GM18861 (cell line): Measurements from ENCODE around the gene PDCD6IP.

Experiments
- ATAC-seq: cut with Tn5 transposase; IDR thresholded peaks from one replicate; pipeline ENCODE4 v1.9.1; 2021; ENCODE audit not compliant: unreplicated experiment

Gene PDCD6IP

GRCh38 chr3:33889394-33890039, 91.1 kb downstream of the PDCD6IP start:
- ATAC-seq: no peak

GRCh38 chr3:33892655-33893054, 94.2 kb downstream of the PDCD6IP start:
- no peak for ATAC-seq

GRCh38 chr3:33895658-33896057, 97.2 kb downstream of the PDCD6IP start:
- ATAC-seq: no peak

DNA sequence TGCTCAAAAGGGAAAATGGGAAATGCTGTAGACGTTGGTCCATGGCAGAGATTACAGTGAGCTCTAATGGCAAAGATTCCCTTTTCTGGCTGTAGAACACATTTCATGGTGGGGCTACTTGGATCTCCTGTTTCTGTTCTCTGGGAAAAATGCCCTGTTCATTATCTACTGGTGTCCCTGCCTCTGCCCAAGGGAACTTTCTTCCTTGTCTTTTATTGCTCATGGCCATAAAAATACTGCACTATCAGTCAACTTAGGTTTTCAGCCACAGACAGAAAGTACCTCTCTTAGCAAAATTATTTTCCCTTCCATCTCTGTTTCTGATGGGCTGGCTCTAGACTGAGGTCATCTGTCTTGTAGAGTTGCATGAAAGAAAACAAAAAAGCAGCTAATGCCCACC, 98.9 kb downstream of the PDCD6IP start:
- no peak for ATAC-seq

DNA sequence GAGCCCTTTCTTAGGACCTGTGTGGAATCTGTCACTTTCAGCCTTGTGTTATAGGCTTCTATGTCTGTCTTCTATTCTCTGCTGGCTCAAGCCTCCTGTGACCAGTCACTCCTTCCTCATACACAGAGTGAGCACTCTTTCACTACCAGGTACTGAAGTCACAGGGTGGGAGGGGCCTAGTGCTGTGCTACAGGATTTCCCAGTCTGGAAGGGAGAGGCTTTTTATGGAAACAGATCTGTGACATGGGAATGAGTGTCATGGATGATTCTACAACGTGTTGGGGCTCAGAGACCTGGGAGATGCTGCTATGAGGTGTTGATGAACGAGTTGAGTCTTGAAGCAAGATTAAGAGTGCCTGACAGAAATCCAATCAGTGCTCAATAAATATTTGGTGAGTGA, 100.5 kb downstream of the PDCD6IP start:
- no peak for ATAC-seq

DNA sequence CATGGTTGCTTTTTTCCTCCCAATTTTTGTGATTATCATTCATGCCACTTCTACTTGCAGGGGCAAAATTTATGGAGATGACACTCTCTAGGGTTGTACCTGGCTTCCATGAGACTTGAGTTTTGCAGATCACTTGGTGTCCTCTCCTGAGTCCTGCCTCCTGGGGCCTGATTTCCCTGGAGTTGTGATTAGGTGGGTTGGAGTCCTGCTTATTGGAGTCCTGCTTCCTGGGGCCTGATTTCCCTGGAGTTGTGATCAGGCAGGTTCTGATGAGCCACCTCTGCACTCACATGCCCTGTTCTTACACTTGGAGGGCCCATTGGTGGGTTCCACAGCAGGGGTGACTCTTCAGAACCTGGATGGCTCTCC, 102.0 kb downstream of the PDCD6IP start:
- ATAC-seq: no peak

- ATAC-seq: no peak
Observed at GRCh38 chr3:33900809-33901505, 102.5 kb downstream of the PDCD6IP start.

DNA sequence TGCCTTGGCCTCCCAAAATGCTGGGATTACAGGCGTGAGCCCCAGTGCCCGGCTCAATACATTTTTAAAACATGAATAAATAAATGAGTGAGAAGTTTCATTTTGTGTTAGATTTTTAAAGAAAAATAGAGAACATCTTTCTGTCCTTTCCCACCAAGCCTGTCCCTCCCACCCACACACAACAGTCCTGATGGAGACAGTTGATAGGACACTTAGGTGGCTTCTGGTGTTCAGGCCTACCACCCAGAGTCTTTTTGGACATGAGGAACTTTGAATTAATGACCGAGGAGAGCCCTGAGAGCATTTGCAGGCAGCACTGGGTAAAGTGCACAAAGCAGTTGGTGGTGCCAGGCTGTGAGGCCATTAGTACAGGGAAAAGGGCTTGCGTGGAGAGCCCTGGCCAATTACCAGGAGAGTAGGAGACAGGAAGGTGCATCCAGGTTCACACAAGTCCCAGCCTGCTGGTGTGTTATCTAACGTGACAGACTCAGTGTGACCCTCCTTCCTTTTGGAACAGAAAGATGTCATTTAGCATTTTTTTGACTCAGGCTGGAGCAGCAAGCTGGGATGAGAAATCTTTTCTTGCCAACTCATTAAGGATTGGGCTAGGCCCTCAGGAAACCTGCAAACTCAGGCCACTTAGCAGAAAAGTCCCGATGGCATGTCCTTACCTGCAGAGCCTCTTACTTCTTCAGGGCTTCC, 103.6 kb downstream of the PDCD6IP start:
- ATAC-seq: no peak

GRCh38 chr3:33904730-33905129, 106.3 kb downstream of the PDCD6IP start:
- ATAC-seq: no peak

- ATAC-seq: no peak
Observed at GRCh38 chr3:33908250-33908851, 109.9 kb downstream of the PDCD6IP start.

DNA sequence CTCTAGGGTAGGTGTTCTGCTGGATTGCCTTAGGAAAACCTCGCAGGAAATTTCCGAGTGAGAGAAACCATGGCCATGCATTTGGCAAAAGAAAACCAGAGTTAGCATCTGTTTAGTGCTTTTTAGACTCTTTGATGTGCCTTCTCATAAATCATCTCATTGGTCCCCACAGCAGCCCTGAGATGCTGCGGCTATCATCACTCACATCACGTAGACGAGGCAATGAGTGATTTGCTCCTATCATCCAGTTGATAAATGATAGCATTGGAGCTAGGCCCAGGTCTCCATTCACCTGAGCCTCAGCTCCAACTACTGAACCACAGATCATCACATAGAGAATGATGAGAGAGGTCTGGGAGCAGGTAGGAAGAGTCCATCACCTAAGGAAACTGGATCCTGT, 111.1 kb downstream of the PDCD6IP start:
- no peak for ATAC-seq

DNA sequence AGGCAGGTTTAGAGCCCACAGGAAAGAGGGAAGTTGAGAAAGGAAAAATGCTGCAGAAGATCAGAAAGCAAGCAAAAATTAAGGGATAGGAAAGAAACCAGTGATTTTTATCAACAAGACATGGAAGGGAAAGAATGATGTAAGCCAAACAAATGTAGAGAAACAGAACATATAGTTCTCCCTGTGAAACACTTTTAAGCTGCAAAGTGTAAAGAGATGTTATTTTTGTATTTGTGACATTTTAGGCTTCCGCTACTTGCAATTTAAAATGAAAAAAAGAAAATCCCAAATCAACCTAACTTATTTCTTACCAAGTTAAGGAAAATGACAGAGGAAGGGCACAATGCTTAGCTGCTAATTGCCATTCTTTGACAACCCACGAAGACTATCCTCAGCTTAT, 111.6 kb downstream of the PDCD6IP start:
- ATAC-seq: no peak

- no peak for ATAC-seq
Observed at GRCh38 chr3:33911525-33912322, 113.3 kb downstream of the PDCD6IP start.

DNA sequence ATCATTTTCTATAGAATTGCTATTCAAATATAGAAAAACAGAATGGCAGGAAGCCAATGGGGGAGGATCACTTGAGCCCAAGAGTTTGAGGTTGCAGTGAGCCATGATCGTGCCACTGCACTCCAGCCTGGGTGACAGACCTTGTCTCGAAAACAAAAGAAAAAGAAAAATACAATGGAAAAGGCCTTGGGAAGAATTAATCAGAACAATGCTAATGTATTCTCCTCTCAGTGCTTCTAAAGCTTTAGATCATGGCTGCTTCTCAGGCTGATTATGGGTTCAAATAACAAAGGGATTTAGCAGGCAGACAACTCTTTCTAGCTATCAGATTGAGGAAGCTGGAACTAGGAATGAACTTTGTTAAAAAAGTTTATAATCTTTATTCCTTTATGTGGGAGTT, 115.8 kb downstream of the PDCD6IP start:
- ATAC-seq: no peak

DNA sequence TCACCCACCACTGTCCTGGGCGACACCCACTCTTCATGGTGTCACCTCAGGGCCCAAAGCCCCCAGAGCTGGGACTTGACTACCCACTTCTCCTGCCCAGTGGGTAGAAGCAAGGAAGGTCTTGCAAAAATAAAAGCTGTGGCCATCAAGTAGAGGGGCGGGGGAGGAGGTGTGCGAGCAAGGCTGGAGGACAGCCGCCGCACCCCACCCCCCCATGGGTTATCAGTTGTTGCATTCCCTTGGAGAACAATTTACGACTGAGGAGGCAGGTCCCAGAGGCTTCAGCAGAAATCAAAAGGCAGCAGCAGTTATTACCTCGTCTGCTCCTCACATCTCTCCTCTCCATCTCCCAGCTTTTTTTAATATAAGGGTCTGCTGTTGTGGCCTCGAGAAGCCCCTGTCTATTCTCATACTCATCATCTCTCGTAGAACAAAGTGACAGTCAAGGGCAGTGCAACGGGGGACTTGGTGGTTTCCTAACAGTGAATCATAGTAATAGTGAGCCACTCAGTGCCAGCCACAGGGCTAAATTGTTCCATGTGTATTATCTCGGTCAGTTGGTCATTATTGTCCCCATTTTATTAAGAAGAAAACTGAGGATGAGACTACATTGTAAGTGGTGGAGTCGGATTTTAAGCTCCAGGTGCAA, 116.4 kb downstream of the PDCD6IP start:
- ATAC-seq: no peak

DNA sequence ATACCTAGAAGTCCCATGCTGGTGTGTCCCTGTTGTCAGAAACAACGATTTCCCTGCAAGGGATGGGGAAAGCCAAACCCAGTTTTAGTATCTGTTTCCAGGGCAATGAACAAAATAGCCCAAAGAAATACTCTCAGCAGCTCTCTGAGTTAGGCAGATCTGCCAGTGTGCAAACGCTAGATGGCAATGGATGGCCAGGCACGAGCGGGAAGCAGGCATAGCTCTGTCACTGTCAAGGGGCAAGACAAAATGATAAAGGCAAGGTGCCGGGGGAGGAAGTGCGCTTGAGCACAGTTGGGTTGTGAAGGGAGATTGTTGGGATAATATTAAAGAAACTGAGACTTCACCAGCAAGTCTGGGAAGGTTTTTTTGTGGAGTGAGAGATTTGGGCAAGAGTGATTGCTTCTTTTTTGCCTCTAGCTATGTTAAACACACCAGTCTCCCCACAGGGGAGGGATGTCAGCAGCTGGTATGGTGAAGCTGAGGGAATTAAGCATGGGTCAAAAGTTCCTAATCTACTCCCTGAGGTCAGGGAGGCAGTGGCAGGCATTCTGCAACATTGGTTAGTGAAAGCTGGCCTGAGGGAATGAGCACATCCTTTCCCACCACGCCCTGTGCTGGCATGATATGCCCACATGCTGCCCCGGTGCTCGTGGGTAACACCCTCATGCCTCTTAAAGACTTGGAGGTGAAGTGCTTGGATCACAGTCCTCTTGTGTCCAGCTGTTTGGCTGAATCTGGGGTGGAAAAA, 117.5 kb downstream of the PDCD6IP start:
- ATAC-seq: peak; percentile 84

DNA sequence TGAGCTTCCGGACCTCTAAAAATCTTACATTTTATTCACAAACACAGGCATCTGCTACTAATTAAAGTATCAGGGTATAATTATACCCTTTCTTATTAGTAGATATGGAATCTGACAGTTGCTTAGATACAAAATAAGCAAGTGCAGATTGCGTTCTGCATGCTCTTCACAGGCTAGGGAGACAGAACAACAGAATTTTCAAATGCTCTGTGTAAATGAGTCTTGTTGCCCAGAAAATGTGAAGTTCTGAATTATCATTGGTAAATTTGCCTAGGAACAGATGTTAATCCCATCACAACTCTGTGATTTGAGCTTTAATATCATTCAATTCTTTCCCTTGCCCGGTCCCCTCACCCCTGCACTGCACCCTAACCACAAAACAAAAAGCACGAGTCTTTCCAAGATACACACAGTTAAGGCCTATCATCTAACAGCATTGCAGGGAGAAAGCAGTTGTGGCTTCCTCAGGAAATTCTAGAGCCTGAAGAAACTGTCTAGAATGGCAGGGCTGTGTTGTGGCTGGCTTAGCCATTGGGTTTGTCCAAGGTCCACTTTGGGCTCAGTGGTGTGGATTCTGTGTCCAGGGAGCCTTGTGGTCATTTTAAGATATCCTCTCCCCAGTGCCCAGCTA, 119.8 kb downstream of the PDCD6IP start:
- ATAC-seq: no peak
